HG02759 (cell line): ENCODE results near the gene MLEC.

Source experiments
- ATAC-seq: cut with Tn5 transposase; IDR thresholded peaks from one replicate; pipeline ENCODE4 v1.9.1; 2021; ENCODE audit warnings: mild to moderate bottlenecking, moderate library complexity; ENCODE audit not compliant: unreplicated experiment

The MLEC gene

GRCh38 chr12:120686690-120687577 is at the start of gene MLEC:
Gene MLEC, plus strand, starts transcription at chr12:120687149. Its CDS starts 148 bp downstream, at chr12:120687297.
- peak; percentile 74 for ATAC-seq

- peak; percentile 74 for ATAC-seq
Measured at GRCh38 chr12:120639771-120640721, 46.9 kb upstream of the MLEC start, which contains the start of gene CABP1. Gene CABP1, plus strand, starts transcription at chr12:120640626. Its CDS starts 60 bp downstream, at chr12:120640686.

- ATAC-seq = peak; percentile 56
Measured at GRCh38 chr12:120640861-120641833, 45.8 kb upstream of the MLEC start.

- ATAC-seq = no peak
Measured at GRCh38 chr12:120642121-120642520, 44.8 kb upstream of the MLEC start.

GRCh38 chr12:120642826-120643225 is 44.1 kb upstream of the MLEC start:
- no peak for ATAC-seq

- no peak for ATAC-seq
Measured at GRCh38 chr12:120643574-120643973, 43.4 kb upstream of the MLEC start.

GRCh38 chr12:120646044-120646443 is 40.9 kb upstream of the MLEC start:
- no peak for ATAC-seq

GRCh38 chr12:120647375-120647755 is 39.6 kb upstream of the MLEC start:
- no peak for ATAC-seq

GRCh38 chr12:120649442-120650232 is 37.3 kb upstream of the MLEC start:
- no peak for ATAC-seq

- ATAC-seq = no peak
Measured at GRCh38 chr12:120650233-120650690, 36.7 kb upstream of the MLEC start.

- ATAC-seq = no peak
Measured at GRCh38 chr12:120651821-120652220, 35.1 kb upstream of the MLEC start.

GRCh38 chr12:120652656-120653435 is 34.1 kb upstream of the MLEC start:
- no peak for ATAC-seq

- no peak for ATAC-seq
Measured at GRCh38 chr12:120653611-120654010, 33.3 kb upstream of the MLEC start.

GRCh38 chr12:120654656-120655055 is 32.3 kb upstream of the MLEC start:
- ATAC-seq = no peak

GRCh38 chr12:120656008-120656407 is 30.9 kb upstream of the MLEC start:
- no peak for ATAC-seq

GRCh38 chr12:120658286-120659150 is 28.4 kb upstream of the MLEC start:
- ATAC-seq = no peak

- ATAC-seq = no peak
Measured at GRCh38 chr12:120659151-120659525, 27.8 kb upstream of the MLEC start.

GRCh38 chr12:120661432-120661831 is 25.5 kb upstream of the MLEC start:
- ATAC-seq = no peak
